Activated CD8-positive, alpha-beta T cell treated with anti-CD3 and anti-CD28 coated beads, Interleukin-2, amount 10 ng/mL, durations not matched to agents 7 days and 5 days (primary cell): ENCODE measurements around the gene ROBO4. TPM values are rescaled to one million over a fixed set of nuclear protein-coding genes. Genes with fewer than 3 reads are reported as not detected.

Source experiments
- ATAC-seq: fragments of 150-1000 bp; cut with Tn5 transposase; one replicate; pipeline ENCODE4 v1.10.0; 2021; ENCODE audit warnings: moderate library complexity
- CTCF ChIA-PET: fragments of 350-600 bp; sonication (Branson Sonifier 250); formaldehyde crosslinking; loops from one replicate; lab custom pipeline; 2021; ENCODE audit warnings: antibody characterized with exemption; lab: Charles Lee
- POLR2A ChIA-PET: fragments of 350-600 bp; sonication (Branson Sonifier 250); formaldehyde crosslinking; loops from one replicate; lab custom pipeline; 2021; ENCODE audit warnings: antibody characterized with exemption; lab: Charles Lee
- DNase-seq: peaks from one replicate; pipeline ENCODE4 v3.0.0-alpha.2; 2020
- H3K27ac Mint-ChIP-seq: one replicate; pipeline ENCODE4 v1.8.0; 2021; ENCODE audit warnings: mild to moderate bottlenecking, mixed read lengths
- H3K27me3 Mint-ChIP-seq: one replicate; pipeline ENCODE4 v1.8.0; 2021; ENCODE audit warnings: low read depth, mixed read lengths
- H3K36me3 Mint-ChIP-seq: one replicate; pipeline ENCODE4 v1.8.0; 2021; ENCODE audit warnings: low read depth, mixed read lengths
- H3K4me1 Mint-ChIP-seq: one replicate; pipeline ENCODE4 v1.8.0; 2021; ENCODE audit warnings: low read depth, mixed read lengths
- H3K4me3 Mint-ChIP-seq: one replicate; pipeline ENCODE4 v1.8.0; 2021; ENCODE audit warnings: mild to moderate bottlenecking, mixed read lengths
- H3K9me3 Mint-ChIP-seq: one replicate; pipeline ENCODE4 v1.8.0; 2022; ENCODE audit warnings: mixed read lengths; ENCODE audit not compliant: insufficient read depth
- total RNA-seq, 2 experiments: library from RNA; stranded (reverse); gene quantifications; one replicate each; pipeline ENCODE4 v1.2.3, GENCODE V29; 2021

The ROBO4 gene
- total RNA-seq, 2 experiments from 2014 or later, result 0.05 TPM; not detected in 1

- H3K4me1 Mint-ChIP-seq, result peaks cover 2% of the 10 kb centered on the region
- H3K36me3 Mint-ChIP-seq, result no peaks in the 10 kb centered on the region
- ChIA-PET CTCF (interaction anchor here (0.9 kb wide), 1 partner anchor 11 kb away, joined by 3 read pairs; no protein-coding TSS in a partner anchor), POLR2A (no interaction called here)
- no peak overlapping the region for H3K4me3 Mint-ChIP-seq
- no peak overlapping the region for H3K27ac Mint-ChIP-seq
- ATAC-seq (no peak), DNase-seq (no peak)
- H3K9me3 Mint-ChIP-seq, result no peaks in the 10 kb centered on the region
- peaks cover 14% of the 10 kb centered on the region for H3K27me3 Mint-ChIP-seq
These were observed 10.0 kb downstream of the ROBO4 start for GRCh38 chr11:124887667-124888013.

GRCh38 chr11:124886978-124887666, 10.5 kb downstream of the ROBO4 start:
- H3K4me1 Mint-ChIP-seq, result peaks cover 2% of the 10 kb centered on the region
- H3K27me3 Mint-ChIP-seq, result peaks cover 10% of the 10 kb centered on the region
- no peaks in the 10 kb centered on the region for H3K36me3 Mint-ChIP-seq
- no peak for ATAC-seq
- ChIA-PET POLR2A (no interaction called here), CTCF (interaction anchor here (0.9 kb wide), 1 partner anchor 11 kb away, joined by 3 read pairs; no protein-coding TSS in a partner anchor)
- no peak overlapping the region for H3K4me3 Mint-ChIP-seq
- no peak overlapping the region for H3K27ac Mint-ChIP-seq
- H3K9me3 Mint-ChIP-seq, result no peaks in the 10 kb centered on the region
- DNase-seq, result no peak

DNA sequence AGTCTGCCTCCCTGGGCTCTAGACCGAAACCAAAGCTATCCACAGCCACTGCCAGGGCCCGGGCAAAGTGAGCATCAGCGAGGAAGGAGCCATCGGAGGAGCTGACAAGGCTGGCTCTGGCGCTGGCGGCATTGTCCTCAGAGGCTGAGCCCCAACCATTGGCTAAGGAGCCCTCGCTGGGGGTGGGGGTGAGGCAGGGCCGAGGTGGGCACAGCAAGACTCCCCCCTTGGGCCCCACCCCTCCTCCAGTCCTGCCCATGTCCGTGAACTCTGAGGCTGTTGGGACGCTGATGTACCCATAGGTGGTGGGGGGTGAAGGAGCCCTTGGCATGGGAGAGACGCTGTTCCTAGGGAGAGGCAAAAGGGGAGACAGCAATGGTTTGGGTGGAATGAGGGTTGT, 11.2 kb downstream of the ROBO4 start:
- DNase-seq, result no peak
- no peak for ATAC-seq
- peaks cover 10% of the 10 kb centered on the region for H3K27me3 Mint-ChIP-seq
- no peaks in the 10 kb centered on the region for H3K9me3 Mint-ChIP-seq
- no peak overlapping the region for H3K4me3 Mint-ChIP-seq
- ChIA-PET CTCF (interaction anchor here (1.2 kb wide), 1 partner anchor 11 kb away, joined by 3 read pairs; the partner anchor contains the start of gene ROBO4), POLR2A (no interaction called here)
- H3K4me1 Mint-ChIP-seq, result peaks cover 2% of the 10 kb centered on the region
- no peaks in the 10 kb centered on the region for H3K36me3 Mint-ChIP-seq
- H3K27ac Mint-ChIP-seq, result no peak overlapping the region

DNA sequence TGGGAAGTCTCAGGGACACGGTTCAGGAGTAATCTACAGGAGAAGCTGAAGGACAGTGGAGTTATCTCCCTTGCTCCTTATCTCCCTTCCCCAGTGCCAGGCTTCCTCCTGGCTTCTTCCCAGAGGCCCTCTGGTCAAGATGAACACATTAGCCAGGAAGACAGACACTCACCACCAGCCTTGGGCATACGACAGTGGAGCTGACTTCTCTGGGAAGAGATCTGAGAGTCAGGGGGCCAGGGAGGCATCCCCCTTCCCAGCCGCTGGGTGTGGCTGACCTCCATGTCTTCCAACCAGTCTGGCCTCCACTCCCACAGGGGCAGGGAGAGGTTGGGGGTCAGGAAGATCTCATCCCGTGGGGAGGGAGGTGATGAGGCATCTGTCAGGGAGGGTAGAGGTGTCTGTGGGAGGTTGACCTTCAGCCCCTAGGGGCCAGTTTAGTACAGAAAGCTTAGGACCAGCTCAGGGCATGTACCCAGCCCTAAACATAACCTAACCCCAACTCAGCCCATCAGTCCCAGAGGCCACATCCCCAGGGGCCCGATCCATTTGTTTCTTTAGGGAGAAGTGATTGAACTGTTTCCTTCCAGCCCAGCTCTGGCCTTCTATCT, 12.7 kb downstream of the ROBO4 start:
- Mint-ChIP-seq H3K4me3 (no peak overlapping the region), H3K27me3 (peaks cover 10% of the 10 kb centered on the region), H3K27ac (no peak overlapping the region), H3K36me3 (no peaks in the 10 kb centered on the region), H3K4me1 (peaks cover 2% of the 10 kb centered on the region), H3K9me3 (no peaks in the 10 kb centered on the region)
- ChIA-PET CTCF (no interaction called here), POLR2A (no interaction called here)
- ATAC-seq (no peak), DNase-seq (no peak)

DNA sequence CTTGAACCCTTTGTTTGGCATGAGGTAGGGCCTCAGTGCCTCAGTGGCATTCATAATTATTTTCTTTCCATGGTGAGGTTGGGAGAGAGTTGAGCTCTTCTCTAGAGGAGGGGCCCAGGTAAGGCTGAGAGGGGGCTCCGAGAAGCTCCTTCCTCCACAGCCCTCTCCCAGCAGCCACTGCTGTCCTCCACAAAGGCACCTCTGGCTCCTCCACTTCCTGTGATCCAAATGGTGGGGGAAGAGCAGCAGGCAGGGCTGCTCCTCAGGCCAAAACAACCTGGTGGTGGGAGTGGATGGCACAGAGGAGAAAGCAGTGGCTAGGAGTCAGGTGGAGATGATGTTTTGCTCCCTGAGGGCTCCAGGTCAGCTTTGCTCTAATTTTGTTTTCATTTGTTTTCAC, 13.3 kb downstream of the ROBO4 start:
- Mint-ChIP-seq H3K27me3 (peaks cover 6% of the 10 kb centered on the region), H3K4me3 (no peak overlapping the region), H3K4me1 (peaks cover 2% of the 10 kb centered on the region), H3K36me3 (no peaks in the 10 kb centered on the region), H3K9me3 (no peaks in the 10 kb centered on the region), H3K27ac (no peak overlapping the region)
- CTCF ChIA-PET, result no interaction called here
- DNase-seq (no peak), ATAC-seq (no peak)
- POLR2A ChIA-PET, result no interaction called here

GRCh38 chr11:124882339-124883071, 15.2 kb downstream of the ROBO4 start:
- Mint-ChIP-seq H3K4me3 (no peak overlapping the region), H3K27ac (peak overlapping the region; percentile 36), H3K9me3 (no peaks in the 10 kb centered on the region), H3K4me1 (peaks cover 8% of the 10 kb centered on the region), H3K36me3 (no peaks in the 10 kb centered on the region), H3K27me3 (no peaks in the 10 kb centered on the region)
- CTCF ChIA-PET, result interaction anchor here (1.2 to 2.2 kb wide), 4 partner anchors 13 to 258 kb away, joined by 3 to 6 read pairs (median 3); partner anchors contain the start of gene ROBO4
- DNase-seq, result no peak
- no peak for ATAC-seq
- POLR2A ChIA-PET, result interaction anchor here (0.7 to 0.9 kb wide), 2 partner anchors 40 to 71 kb away, joined by 3 to 4 read pairs; no protein-coding TSS in a partner anchor

GRCh38 chr11:124880958-124881357, 16.7 kb downstream of the ROBO4 start:
- ChIA-PET CTCF (interaction anchor here (1.6 to 2.2 kb wide), 2 partner anchors 10 to 17 kb away, joined by 4 to 6 read pairs; partner anchors contain the start of gene ROBO4), POLR2A (no interaction called here)
- DNase-seq, result no peak
- Mint-ChIP-seq H3K27ac (no peak overlapping the region), H3K27me3 (no peaks in the 10 kb centered on the region), H3K4me1 (peaks cover 19% of the 10 kb centered on the region), H3K9me3 (no peaks in the 10 kb centered on the region), H3K4me3 (no peak overlapping the region), H3K36me3 (no peaks in the 10 kb centered on the region)
- ATAC-seq, result no peak

- peaks cover 25% of the 10 kb centered on the region for H3K4me1 Mint-ChIP-seq
- POLR2A ChIA-PET, result interaction anchor here (1.4 kb wide), 1 partner anchor 73 kb away, joined by 5 read pairs; no protein-coding TSS in a partner anchor
- ATAC-seq, result no peak
These were observed 17.4 kb downstream of the ROBO4 start for GRCh38 chr11:124880290-124880611.

GRCh38 chr11:124879493-124880289, 18.0 kb downstream of the ROBO4 start:
- no peak overlapping the region for H3K4me3 Mint-ChIP-seq
- H3K27ac Mint-ChIP-seq, result no peak overlapping the region
- POLR2A ChIA-PET, result interaction anchor here (1.4 kb wide), 1 partner anchor 74 kb away, joined by 5 read pairs; no protein-coding TSS in a partner anchor
- H3K27me3 Mint-ChIP-seq, result peaks cover 12% of the 10 kb centered on the region
- no peaks in the 10 kb centered on the region for H3K36me3 Mint-ChIP-seq
- peaks cover 25% of the 10 kb centered on the region for H3K4me1 Mint-ChIP-seq
- no peak for DNase-seq
- no peaks in the 10 kb centered on the region for H3K9me3 Mint-ChIP-seq
- CTCF ChIA-PET, result interaction anchor here (1.6 kb wide), 1 partner anchor 11 kb away, joined by 4 read pairs; no protein-coding TSS in a partner anchor
- ATAC-seq, result no peak

More at GRCh38 chr11:124880290-124880611, 17.4 kb downstream of the ROBO4 start:
- peaks cover 7% of the 10 kb centered on the region for H3K27me3 Mint-ChIP-seq
- no peak overlapping the region for H3K4me3 Mint-ChIP-seq
- CTCF ChIA-PET, result interaction anchor here (1.6 to 2.2 kb wide), 2 partner anchors 10 to 18 kb away, joined by 4 to 6 read pairs; partner anchors contain the start of gene ROBO4
- H3K27ac Mint-ChIP-seq, result no peak overlapping the region
- no peaks in the 10 kb centered on the region for H3K36me3 Mint-ChIP-seq
- no peak for DNase-seq
- no peaks in the 10 kb centered on the region for H3K9me3 Mint-ChIP-seq

DNA sequence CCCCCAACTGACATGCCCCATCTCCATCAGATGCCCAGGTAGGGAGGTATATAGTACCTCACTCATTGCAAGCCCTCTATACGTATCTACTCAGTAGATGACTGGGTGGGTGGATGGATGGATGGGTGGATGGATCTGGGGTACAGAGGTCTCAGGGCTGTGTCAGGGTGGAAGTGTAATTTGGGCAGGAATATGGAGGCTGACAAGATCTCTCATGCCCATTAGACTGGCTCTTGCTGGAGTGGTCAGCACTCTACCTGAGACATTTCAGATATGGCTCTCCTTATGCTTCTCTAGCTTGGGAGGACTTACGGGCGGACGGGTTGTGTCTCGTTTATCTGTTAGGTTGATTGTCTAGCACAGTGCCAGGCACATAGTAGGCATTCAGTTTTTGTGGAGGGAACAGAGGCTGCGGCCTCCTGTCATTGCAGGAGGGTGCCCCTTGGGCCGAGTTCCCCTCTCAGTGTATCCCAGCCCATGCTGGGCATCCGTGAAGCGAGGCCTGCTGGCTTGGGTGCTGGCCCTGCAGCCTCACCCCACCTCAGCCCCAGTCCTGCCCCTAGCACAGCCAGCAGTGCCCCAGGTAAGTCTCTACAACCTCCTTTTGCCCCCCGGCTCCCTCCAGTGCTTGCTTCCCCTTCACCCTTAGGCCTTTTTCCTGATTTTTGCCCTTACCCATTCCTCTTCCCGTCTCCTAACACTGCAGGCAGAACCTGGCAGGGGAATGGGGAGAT, 18.7 kb downstream of the ROBO4 start:
- Mint-ChIP-seq H3K27me3 (peaks cover 19% of the 10 kb centered on the region), H3K9me3 (no peaks in the 10 kb centered on the region), H3K4me3 (no peak overlapping the region), H3K4me1 (peaks cover 25% of the 10 kb centered on the region), H3K36me3 (no peaks in the 10 kb centered on the region), H3K27ac (no peak overlapping the region)
- ChIA-PET CTCF (no interaction called here), POLR2A (interaction anchor here (1.4 kb wide), 1 partner anchor 75 kb away, joined by 5 read pairs; no protein-coding TSS in a partner anchor)
- ATAC-seq (no peak), DNase-seq (no peak)
